Measurements from ENCODE around the gene LDB2. TPM values are rescaled to one million over a fixed set of nuclear protein-coding genes. Genes with fewer than 3 reads are reported as not detected.

The LDB2 gene
- total and polyA plus RNA-seq, 2 of the 8 experiments (the other 6 are each of a cell fraction or from before 2014, with no cell fraction given), result 57.0 to 140 TPM

DNA sequence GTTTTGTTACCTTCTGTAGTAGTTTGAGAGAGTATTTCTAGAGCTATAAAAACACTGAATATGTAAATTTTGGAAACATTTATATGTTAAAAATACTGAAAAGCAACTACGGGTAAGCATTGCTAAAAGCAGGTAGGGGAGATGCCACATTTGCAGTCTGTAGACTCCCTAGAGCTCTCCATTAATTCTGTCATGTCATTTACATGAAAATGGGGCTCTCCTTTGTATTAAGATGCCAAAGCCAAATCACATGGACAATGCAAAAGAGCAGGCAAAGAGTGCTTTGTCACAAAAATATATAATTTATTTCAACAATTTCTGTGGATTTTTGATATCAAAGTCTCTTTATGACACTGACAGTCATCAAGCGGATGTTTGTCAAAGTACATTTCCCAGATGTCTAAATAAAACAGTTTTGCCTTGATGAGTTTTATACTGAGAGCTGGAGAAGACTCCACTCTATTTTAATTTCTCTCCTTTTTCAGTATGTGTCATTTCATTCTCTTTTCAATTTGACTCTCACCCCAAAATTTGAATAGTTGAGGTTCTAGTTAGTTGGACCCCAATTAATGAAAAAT lies 51.8 kb downstream of the LDB2 start:
- H3K9ac ChIP-seq (replicated peaks in 1 of 4; ENCODE audit: extremely low read depth in 1 of 4, low read depth in 3 of 4, low read length in 3 of 4), result no peak overlapping the region
- H4K91ac ChIP-seq (replicated peaks; ENCODE audit: insufficient read length, low read length), result no peak overlapping the region
- no peak for FAIRE-seq
- peaks cover 4 to 28% (median 15%) of the 10 kb centered on the region in 4 experiments for H3K4me1 ChIP-seq (replicated peaks in 1 of 4; ENCODE audit: control insufficient read depth in 3 of 4, insufficient read depth in 4 of 4, low read length in 3 of 4)
- no peak overlapping the region for H4K8ac ChIP-seq (ENCODE audit: extremely low read depth, insufficient read depth, low read length)
- no peak for DNase-seq (ENCODE audit: low read depth in 1 of 2, low spot score in 2 of 2)
- H3K27ac ChIP-seq (ENCODE audit: low read depth, low read length), result no peak overlapping the region; the same call in 1 of the 2 replicates
- no peak overlapping the region for H2BK15ac ChIP-seq (ENCODE audit: low read length)
- H3K27me3 ChIP-seq (replicated peaks in 1 of 4; ENCODE audit: control insufficient read depth in 3 of 4, extremely low read depth in 1 of 4, insufficient read depth in 3 of 4, low read length in 3 of 4), result no peaks in the 10 kb centered on the region
- no peak overlapping the region for H2BK20ac ChIP-seq (ENCODE audit: low read length)
- H3K9me3 ChIP-seq (ENCODE audit: insufficient read depth in 2 of 2, low read depth in 1 of 2, low read length in 1 of 2), result no peaks in the 10 kb centered on the region
- H2BK5ac ChIP-seq (ENCODE audit: low read depth, low read length), result no peak overlapping the region
- WGBS, 2 experiments (ENCODE audit: extremely low coverage in 1 of 2, insufficient coverage in 1 of 2, insufficient read length in 1 of 2, insufficient replicate concordance in 2 of 2, low coverage in 1 of 2, low lambda C conversion rate in 2 of 2, missing lambda C conversion rate in 1 of 2), result 13% methylated on average over 2 of the region's 2 CpGs; no CpG with 5 or more reads in 1 of the 2 experiments
- H3K56ac ChIP-seq (replicated peaks; ENCODE audit: insufficient read length, low read depth, low read length), result peak overlapping the region; percentile 52
- H3K79me2 ChIP-seq (ENCODE audit: control insufficient read depth in 1 of 2, insufficient read depth in 2 of 2, low read length in 2 of 2), result peaks cover 0 to 44% of the 10 kb centered on the region in 2 experiments; a peak in 3 of 4 replicates
- H3K4me3 ChIP-seq (ENCODE audit: extremely low read depth in 1 of 4, insufficient read depth in 2 of 4, low read depth in 3 of 4, low read length in 4 of 4), result peak overlapping the region in 1 of 4 experiments; percentile 23; a peak in 1 of 8 replicates
- peaks cover 0 to 1% (median 0%) of the 10 kb centered on the region in 4 experiments; a peak in 2 of 8 replicates for H3K36me3 ChIP-seq (ENCODE audit: control insufficient read depth in 2 of 4, insufficient read depth in 4 of 4, low read length in 3 of 4)
- H3K18ac ChIP-seq (ENCODE audit: extremely low read depth, low read length), result no peak overlapping the region; the same call in 1 of the 2 replicates
- H3K23ac ChIP-seq (ENCODE audit: insufficient read length), result no peak overlapping the region
- H3K4me2 ChIP-seq (ENCODE audit: insufficient read depth in 1 of 2, low read depth in 2 of 2, low read length in 2 of 2), result peak overlapping the region in 1 of 2 experiments; percentile 9; a peak in 1 of 4 replicates
- H4K5ac ChIP-seq (ENCODE audit: insufficient read length, low read depth, low read length), result peak overlapping the region; percentile 98
- H3K14ac ChIP-seq (ENCODE audit: insufficient read length), result no peak overlapping the region
- H3K23me2 ChIP-seq (ENCODE audit: low read depth, low read length), result peaks cover 2% of the 10 kb centered on the region; the same call in 1 of the 2 replicates
- ChIA-PET CTCF (ENCODE audit: partially characterized antibody) (interaction anchor here (0.6 to 2.1 kb wide), 8 partner anchors 11 to 281 kb away, joined by 3 to 8 read pairs (median 3); no protein-coding TSS in a partner anchor), POLR2A (ENCODE audit: partially characterized antibody) (interaction anchor here (0.7 to 1.9 kb wide), 4 partner anchors 10 to 60 kb away, joined by 3 to 6 read pairs (median 4); no protein-coding TSS in a partner anchor)
- H2BK12ac ChIP-seq (ENCODE audit: low read depth, low read length), result no peak overlapping the region
- no peak overlapping the region for H2AK5ac ChIP-seq (ENCODE audit: low read depth, low read length)
- no peaks in the 10 kb centered on the region for H3K79me1 ChIP-seq (ENCODE audit: low read depth, low read length)
- H4K20me1 ChIP-seq (replicated peaks in 1 of 2; ENCODE audit: control insufficient read depth in 1 of 2, insufficient read depth in 2 of 2, low read length in 2 of 2), result no peaks in the 10 kb centered on the region
- H2AFZ ChIP-seq (ENCODE audit: low read length), result no peak overlapping the region
- no peak overlapping the region for H3K4ac ChIP-seq (replicated peaks; ENCODE audit: insufficient read length, low read depth, low read length)
- no peak overlapping the region for H2BK120ac ChIP-seq (replicated peaks; ENCODE audit: low read depth, low read length)
- TF ChIP-seq SP1 (IDR thresholded peaks at IDR 0.05; ENCODE audit: low read depth, low read length), result 0 out of 2 replicates have a peak, but pooled peaks have one; percentile 22
- peak; percentile 41; the same call in 1 of the 2 replicates for TF ChIP-seq POU5F1 (IDR thresholded peaks at IDR 0.05; ENCODE audit: low read depth, low read length)

Data from H1 (cell line).